ENCODE results near the gene CBFA2T3. TPM values are rescaled to one million over a fixed set of nuclear protein-coding genes. Genes with fewer than 3 reads are reported as not detected.

The CBFA2T3 gene
- total and polyA plus RNA-seq, 2 of the 8 experiments (the other 6 are each of a cell fraction or from before 2014, with no cell fraction given) = 0.51 to 1.3 TPM

GRCh38 chr16:88871349-88871702 lies 105.7 kb downstream of the CBFA2T3 start:
- no peaks in the 10 kb centered on the region for H3K36me3 ChIP-seq (ENCODE audit: control insufficient read depth in 2 of 4, insufficient read depth in 4 of 4, low read length in 3 of 4)
- CTCF ChIA-PET (ENCODE audit: partially characterized antibody) = interaction anchor here (0.7 kb wide), 1 partner anchor 59 kb away, joined by 3 read pairs; no protein-coding TSS in a partner anchor
- TF ChIP-seq RNF2 (IDR thresholded peaks at IDR 0.05; ENCODE audit: borderline replicate concordance, low read depth, low read length, missing control alignments, poor library complexity, severe bottlenecking) = no peak

More at GRCh38 chr16:88871349-88871702, 105.7 kb downstream of the CBFA2T3 start:
- H2AK5ac ChIP-seq (ENCODE audit: low read depth, low read length) = no peak overlapping the region
- H3K9me3 ChIP-seq (ENCODE audit: insufficient read depth in 2 of 2, low read depth in 1 of 2, low read length in 1 of 2) = no peaks in the 10 kb centered on the region; a peak in 1 of 4 replicates
- H3K23ac ChIP-seq (ENCODE audit: insufficient read length) = no peak overlapping the region
- POLR2A ChIA-PET (ENCODE audit: partially characterized antibody) = no interaction called here
- no peak overlapping the region for H3K9ac ChIP-seq (replicated peaks in 1 of 4; ENCODE audit: extremely low read depth in 1 of 4, low read depth in 3 of 4, low read length in 3 of 4)
- no peak overlapping the region for H3K4me2 ChIP-seq (ENCODE audit: insufficient read depth in 1 of 2, low read depth in 2 of 2, low read length in 2 of 2)
- H3K27ac ChIP-seq (ENCODE audit: low read depth, low read length) = no peak overlapping the region
- no peak overlapping the region for H3K56ac ChIP-seq (replicated peaks; ENCODE audit: insufficient read length, low read depth, low read length)
- H2BK120ac ChIP-seq (replicated peaks; ENCODE audit: low read depth, low read length) = no peak overlapping the region
- no peak overlapping the region for H2BK20ac ChIP-seq (ENCODE audit: low read length)
- WGBS, 2 experiments (ENCODE audit: extremely low coverage in 1 of 2, insufficient coverage in 1 of 2, insufficient read length in 1 of 2, insufficient replicate concordance in 2 of 2, low coverage in 1 of 2, low lambda C conversion rate in 2 of 2, missing lambda C conversion rate in 1 of 2) = 89% methylated on average over 8 of the region's 8 CpGs; no CpG with 5 or more reads in 1 of the 2 experiments
- H4K8ac ChIP-seq (ENCODE audit: extremely low read depth, insufficient read depth, low read length) = no peak overlapping the region
- H4K20me1 ChIP-seq (replicated peaks in 1 of 2; ENCODE audit: control insufficient read depth in 1 of 2, insufficient read depth in 2 of 2, low read length in 2 of 2) = no peaks in the 10 kb centered on the region
- H3K23me2 ChIP-seq (ENCODE audit: low read depth, low read length) = no peaks in the 10 kb centered on the region
- no peak overlapping the region for H4K5ac ChIP-seq (ENCODE audit: insufficient read length, low read depth, low read length)
- H3K18ac ChIP-seq (ENCODE audit: extremely low read depth, low read length) = no peak overlapping the region
- H3K79me2 ChIP-seq (ENCODE audit: control insufficient read depth in 1 of 2, insufficient read depth in 2 of 2, low read length in 2 of 2) = no peaks in the 10 kb centered on the region
- no peaks in the 10 kb centered on the region for H3K79me1 ChIP-seq (ENCODE audit: low read depth, low read length)
- H2BK12ac ChIP-seq (ENCODE audit: low read depth, low read length) = no peak overlapping the region
- no peak overlapping the region for H2BK15ac ChIP-seq (ENCODE audit: low read length)
- H3K27me3 ChIP-seq (replicated peaks in 1 of 4; ENCODE audit: control insufficient read depth in 3 of 4, extremely low read depth in 1 of 4, insufficient read depth in 3 of 4, low read length in 3 of 4) = no peaks in the 10 kb centered on the region
- H2BK5ac ChIP-seq (ENCODE audit: low read depth, low read length) = no peak overlapping the region
- H4K91ac ChIP-seq (replicated peaks; ENCODE audit: insufficient read length, low read length) = no peak overlapping the region
- no peak overlapping the region for H3K4me3 ChIP-seq (ENCODE audit: extremely low read depth in 1 of 4, insufficient read depth in 2 of 4, low read depth in 3 of 4, low read length in 4 of 4)
- no peaks in the 10 kb centered on the region; a peak in 1 of 7 replicates for H3K4me1 ChIP-seq (replicated peaks in 1 of 4; ENCODE audit: control insufficient read depth in 3 of 4, insufficient read depth in 4 of 4, low read length in 3 of 4)
- DNase-seq (ENCODE audit: low read depth in 1 of 2, low spot score in 2 of 2) (no peak), FAIRE-seq (no peak)
- no peak overlapping the region for H2AFZ ChIP-seq (ENCODE audit: low read length)
- H3K4ac ChIP-seq (replicated peaks; ENCODE audit: insufficient read length, low read depth, low read length) = no peak overlapping the region
- H3K14ac ChIP-seq (ENCODE audit: insufficient read length) = no peak overlapping the region
